ENCODE measurements around the gene ORAI1.

ORAI1 gene

DNA sequence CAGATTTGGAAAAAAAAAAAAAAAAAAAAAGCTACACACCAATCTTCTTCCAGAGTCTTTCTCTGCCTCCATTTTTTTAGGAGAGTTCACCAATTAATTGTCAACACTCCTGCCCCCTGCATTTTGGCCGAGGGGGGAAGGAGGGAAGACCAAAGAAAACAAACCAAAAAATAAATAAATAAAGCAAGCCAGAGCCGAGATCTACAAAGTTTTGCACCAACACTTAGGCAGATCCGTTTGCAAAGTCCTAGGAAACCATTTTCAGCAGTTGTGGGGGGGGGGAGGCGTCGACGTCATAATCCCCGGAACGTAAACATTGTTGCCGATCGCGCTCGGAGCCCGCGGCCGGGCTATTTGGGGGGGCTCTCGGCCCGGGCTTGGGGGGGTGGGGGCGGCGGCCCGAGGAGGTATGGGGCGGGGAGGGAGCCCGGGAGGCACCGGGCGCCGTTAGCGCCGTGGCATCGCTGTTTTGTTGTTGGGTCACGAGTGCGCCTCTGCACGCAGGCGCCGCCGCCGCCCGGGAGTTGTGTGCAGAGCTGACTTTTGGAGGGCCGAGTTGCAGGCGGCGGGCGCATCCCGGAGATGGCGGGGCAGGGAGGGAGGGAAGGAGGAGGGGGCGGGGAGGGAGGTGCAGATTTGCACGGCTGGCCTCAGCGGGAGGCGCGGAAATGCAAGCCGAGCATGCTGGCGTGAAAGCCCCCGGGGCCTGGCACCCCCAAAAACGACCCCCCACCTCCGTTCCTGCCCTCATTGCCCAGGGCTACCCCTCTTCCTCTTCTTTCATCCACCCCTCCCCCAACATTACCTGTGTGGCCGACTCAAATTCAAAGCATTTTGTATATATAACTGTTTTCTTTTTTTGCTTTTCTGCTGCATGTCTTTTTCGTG is 46.1 kb upstream of the ORAI1 start (continued):
- TF ChIP-seq, protein P1, sequence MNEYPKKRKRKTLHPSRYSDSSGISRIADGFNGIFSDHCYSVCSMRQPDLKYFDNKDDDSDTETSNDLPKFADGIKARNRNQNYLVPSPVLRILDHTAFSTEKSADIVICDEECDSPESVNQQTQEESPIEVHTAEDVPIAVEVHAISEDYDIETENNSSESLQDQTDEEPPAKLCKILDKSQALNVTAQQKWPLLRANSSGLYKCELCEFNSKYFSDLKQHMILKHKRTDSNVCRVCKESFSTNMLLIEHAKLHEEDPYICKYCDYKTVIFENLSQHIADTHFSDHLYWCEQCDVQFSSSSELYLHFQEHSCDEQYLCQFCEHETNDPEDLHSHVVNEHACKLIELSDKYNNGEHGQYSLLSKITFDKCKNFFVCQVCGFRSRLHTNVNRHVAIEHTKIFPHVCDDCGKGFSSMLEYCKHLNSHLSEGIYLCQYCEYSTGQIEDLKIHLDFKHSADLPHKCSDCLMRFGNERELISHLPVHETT (tag by site-specific recombination; IDR thresholded peaks at IDR 0.05), result no peak
- TF ChIP-seq, protein P2, sequence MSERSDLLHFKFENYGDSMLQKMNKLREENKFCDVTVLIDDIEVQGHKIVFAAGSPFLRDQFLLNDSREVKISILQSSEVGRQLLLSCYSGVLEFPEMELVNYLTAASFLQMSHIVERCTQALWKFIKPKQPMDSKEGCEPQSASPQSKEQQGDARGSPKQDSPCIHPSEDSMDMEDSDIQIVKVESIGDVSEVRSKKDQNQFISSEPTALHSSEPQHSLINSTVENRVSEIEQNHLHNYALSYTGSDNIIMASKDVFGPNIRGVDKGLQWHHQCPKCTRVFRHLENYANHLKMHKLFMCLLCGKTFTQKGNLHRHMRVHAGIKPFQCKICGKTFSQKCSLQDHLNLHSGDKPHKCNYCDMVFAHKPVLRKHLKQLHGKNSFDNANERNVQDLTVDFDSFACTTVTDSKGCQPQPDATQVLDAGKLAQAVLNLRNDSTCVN (tag by site-specific recombination; optimal IDR thresholded peaks at IDR 0.05), result peak; percentile 37
- no peak for TF ChIP-seq ZNF571 (tag by site-specific recombination; IDR thresholded peaks at IDR 0.05)
- no peak for TF ChIP-seq SETDB1 (IDR thresholded peaks at IDR 0.05; ENCODE audit: insufficient read length, low read length)
- peak; percentile 83 for TF ChIP-seq ZNF335 (tag by site-specific recombination; conservative IDR thresholded peaks at IDR 0.05)
- TF ChIP-seq ZNF791 (tag by site-specific recombination; IDR thresholded peaks at IDR 0.05), result no peak
- no peak for TF ChIP-seq FEZF1 (tag by site-specific recombination; IDR thresholded peaks at IDR 0.05)
- TF ChIP-seq ZNF514 (tag by site-specific recombination; IDR thresholded peaks at IDR 0.05), result no peak
- TF ChIP-seq YY2 (tag by site-specific recombination; IDR thresholded peaks at IDR 0.05), result no peak
- peak; percentile 88 for TF ChIP-seq ZBTB20 (tag by site-specific recombination; IDR thresholded peaks at IDR 0.05)
- TF ChIP-seq SCRT1 (tag by site-specific recombination; IDR thresholded peaks at IDR 0.05; ENCODE audit: borderline replicate concordance), result no peak
- no peak for TF ChIP-seq ZNF677 (tag by site-specific recombination; IDR thresholded peaks at IDR 0.05)
- TF ChIP-seq KLF9 (tag by site-specific recombination; IDR thresholded peaks at IDR 0.05; ENCODE audit: low read depth), result peak; percentile 70
- no peak for TF ChIP-seq ZNF394 (tag by site-specific recombination; IDR thresholded peaks at IDR 0.05; ENCODE audit: borderline replicate concordance)
- TF ChIP-seq ZFP37 (tag by site-specific recombination; IDR thresholded peaks at IDR 0.05), result no peak
- TF ChIP-seq ZNF600 (tag by site-specific recombination; IDR thresholded peaks at IDR 0.05), result no peak
- no peak for TF ChIP-seq ZNF664 (tag by site-specific recombination; IDR thresholded peaks at IDR 0.05)
- TF ChIP-seq TRIM28 (IDR thresholded peaks at IDR 0.05; ENCODE audit: borderline replicate concordance, low read length), result no peak
- no peak for TF ChIP-seq PRDM2 (tag by site-specific recombination; IDR thresholded peaks at IDR 0.05; ENCODE audit: borderline replicate concordance)
- no peak for TF ChIP-seq ZNF529 (tag by site-specific recombination; IDR thresholded peaks at IDR 0.05; ENCODE audit: insufficient replicate concordance)
- TF ChIP-seq, protein P3, sequence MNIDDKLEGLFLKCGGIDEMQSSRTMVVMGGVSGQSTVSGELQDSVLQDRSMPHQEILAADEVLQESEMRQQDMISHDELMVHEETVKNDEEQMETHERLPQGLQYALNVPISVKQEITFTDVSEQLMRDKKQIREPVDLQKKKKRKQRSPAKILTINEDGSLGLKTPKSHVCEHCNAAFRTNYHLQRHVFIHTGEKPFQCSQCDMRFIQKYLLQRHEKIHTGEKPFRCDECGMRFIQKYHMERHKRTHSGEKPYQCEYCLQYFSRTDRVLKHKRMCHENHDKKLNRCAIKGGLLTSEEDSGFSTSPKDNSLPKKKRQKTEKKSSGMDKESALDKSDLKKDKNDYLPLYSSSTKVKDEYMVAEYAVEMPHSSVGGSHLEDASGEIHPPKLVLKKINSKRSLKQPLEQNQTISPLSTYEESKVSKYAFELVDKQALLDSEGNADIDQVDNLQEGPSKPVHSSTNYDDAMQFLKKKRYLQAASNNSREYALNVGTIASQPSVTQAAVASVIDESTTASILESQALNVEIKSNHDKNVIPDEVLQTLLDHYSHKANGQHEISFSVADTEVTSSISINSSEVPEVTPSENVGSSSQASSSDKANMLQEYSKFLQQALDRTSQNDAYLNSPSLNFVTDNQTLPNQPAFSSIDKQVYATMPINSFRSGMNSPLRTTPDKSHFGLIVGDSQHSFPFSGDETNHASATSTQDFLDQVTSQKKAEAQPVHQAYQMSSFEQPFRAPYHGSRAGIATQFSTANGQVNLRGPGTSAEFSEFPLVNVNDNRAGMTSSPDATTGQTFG (tag by site-specific recombination; IDR thresholded peaks at IDR 0.05; ENCODE audit: borderline replicate concordance), result no peak
- TF ChIP-seq, protein P4, sequence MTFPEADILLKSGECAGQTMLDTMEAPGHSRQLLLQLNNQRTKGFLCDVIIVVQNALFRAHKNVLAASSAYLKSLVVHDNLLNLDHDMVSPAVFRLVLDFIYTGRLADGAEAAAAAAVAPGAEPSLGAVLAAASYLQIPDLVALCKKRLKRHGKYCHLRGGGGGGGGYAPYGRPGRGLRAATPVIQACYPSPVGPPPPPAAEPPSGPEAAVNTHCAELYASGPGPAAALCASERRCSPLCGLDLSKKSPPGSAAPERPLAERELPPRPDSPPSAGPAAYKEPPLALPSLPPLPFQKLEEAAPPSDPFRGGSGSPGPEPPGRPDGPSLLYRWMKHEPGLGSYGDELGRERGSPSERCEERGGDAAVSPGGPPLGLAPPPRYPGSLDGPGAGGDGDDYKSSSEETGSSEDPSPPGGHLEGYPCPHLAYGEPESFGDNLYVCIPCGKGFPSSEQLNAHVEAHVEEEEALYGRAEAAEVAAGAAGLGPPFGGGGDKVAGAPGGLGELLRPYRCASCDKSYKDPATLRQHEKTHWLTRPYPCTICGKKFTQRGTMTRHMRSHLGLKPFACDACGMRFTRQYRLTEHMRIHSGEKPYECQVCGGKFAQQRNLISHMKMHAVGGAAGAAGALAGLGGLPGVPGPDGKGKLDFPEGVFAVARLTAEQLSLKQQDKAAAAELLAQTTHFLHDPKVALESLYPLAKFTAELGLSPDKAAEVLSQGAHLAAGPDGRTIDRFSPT (tag by site-specific recombination; IDR thresholded peaks at IDR 0.05), result 0 out of 2 replicates have a peak, but pooled peaks have one; percentile 41
- no peak for TF ChIP-seq ZNF530 (tag by site-specific recombination; IDR thresholded peaks at IDR 0.05; ENCODE audit: low read depth)
- no peak for TF ChIP-seq KLF1 (tag by site-specific recombination; IDR thresholded peaks at IDR 0.05)
- TF ChIP-seq, protein P5, sequence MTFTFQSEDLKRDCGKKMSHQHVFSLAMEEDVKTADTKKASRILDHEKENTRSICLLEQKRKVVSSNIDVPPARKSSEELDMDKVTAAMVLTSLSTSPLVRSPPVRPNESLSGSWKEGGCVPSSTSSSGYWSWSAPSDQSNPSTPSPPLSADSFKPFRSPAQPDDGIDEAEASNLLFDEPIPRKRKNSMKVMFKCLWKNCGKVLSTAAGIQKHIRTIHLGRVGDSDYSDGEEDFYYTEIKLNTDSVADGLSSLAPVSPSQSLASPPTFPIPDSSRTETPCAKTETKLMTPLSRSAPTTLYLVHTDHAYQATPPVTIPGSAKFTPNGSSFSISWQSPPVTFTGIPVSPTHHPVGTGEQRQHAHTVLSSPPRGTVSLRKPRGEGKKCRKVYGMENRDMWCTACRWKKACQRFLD (tag by site-specific recombination; IDR thresholded peaks at IDR 0.05), result no peak

Data from HEK293 (cell line).